IMR-90 (cell line): ENCODE measurements around the gene AKR1C8. TPM values are rescaled to one million over a fixed set of nuclear protein-coding genes. Genes with fewer than 3 reads are reported as not detected.
A peak's percentile ranks its signal among the peaks of the same experiment; 100 is the strongest.

Source experiments
- ATAC-seq: fragments of 200-7000 bp; cut with Tn5 transposase; 2 replicates; pipeline ENCODE4 v1.9.1; 2020; ENCODE audit warnings: low read depth, mild to moderate bottlenecking, moderate library complexity
- BruUV-seq: library from RNA; stranded (reverse); fragments of 400-500 nt; replicated peaks from 2 replicates; lab custom pipeline; 2021; lab: Mats Ljungman, UMichigan
- CTCF ChIA-PET: fragments of 300-600 bp; formaldehyde crosslinking; extraction: SDS; loops from one replicate; lab custom pipeline; 2021; ENCODE audit warnings: antibody characterized with exemption; lab: Yijun Ruan, JAX
- POLR2A ChIA-PET: fragments of 300-600 bp; sonication (Branson Sonifier 250); formaldehyde crosslinking; loops from one replicate; lab custom pipeline; 2022; ENCODE audit warnings: antibody characterized with exemption; ENCODE audit not compliant: unreplicated experiment; lab: Charles Lee
- DNase-seq: peaks from one replicate; pipeline ENCODE4 v3.0.0; 2013
- H2AFZ ChIP-seq: replicated peaks from 2 replicates; pipeline ENCODE3; 2013; ENCODE audit warnings: low read length, mild to moderate bottlenecking; ENCODE audit not compliant: poor library complexity
- H2AK5ac ChIP-seq: 2 replicates; pipeline ENCODE4 v1.6.1; 2013; ENCODE audit warnings: low read depth, low read length, inconsistent platforms
- H2AK9ac ChIP-seq: replicated peaks from 2 replicates; pipeline ENCODE3; 2013; ENCODE audit warnings: mild to moderate bottlenecking, low read depth, low read length, moderate library complexity; ENCODE audit not compliant: poor library complexity
- H2BK120ac ChIP-seq: 2 replicates; pipeline ENCODE4 v1.6.1; 2013; ENCODE audit warnings: low read depth, low read length, inconsistent platforms
- H2BK15ac ChIP-seq: 3 replicates; pipeline ENCODE4 v1.6.1; 2013; ENCODE audit warnings: low read depth, low read length, inconsistent platforms
- H2BK20ac ChIP-seq: 2 replicates; pipeline ENCODE4 v1.6.1; 2013; ENCODE audit warnings: low read depth, mild to moderate bottlenecking, inconsistent platforms, low read length, moderate library complexity
- H2BK5ac ChIP-seq: 2 replicates; pipeline ENCODE4 v1.6.1; 2013; ENCODE audit warnings: mild to moderate bottlenecking, low read depth, low read length, inconsistent platforms; ENCODE audit not compliant: poor library complexity, severe bottlenecking
- H3K14ac ChIP-seq: replicated peaks from 2 replicates; pipeline ENCODE4 v1.6.1; 2013; ENCODE audit warnings: low read depth, low read length, inconsistent platforms
- H3K18ac ChIP-seq: 2 replicates; pipeline ENCODE4 v1.6.1; 2013; ENCODE audit warnings: low read depth, low read length, control low read depth
- H3K23ac ChIP-seq: 2 replicates; pipeline ENCODE4 v1.6.1; 2013; ENCODE audit warnings: low read depth, low read length, inconsistent platforms
- H3K27ac ChIP-seq: 2 replicates; pipeline ENCODE4 v1.5.1; 2013; ENCODE audit warnings: mild to moderate bottlenecking, control low read depth, low read length; ENCODE audit not compliant: insufficient read depth
- H3K27me3 ChIP-seq: 2 replicates; pipeline ENCODE4 v1.6.1; 2013; ENCODE audit warnings: low read length; ENCODE audit not compliant: control insufficient read depth, insufficient read depth
- H3K36me3 ChIP-seq: 2 replicates; pipeline ENCODE4 v1.6.1; 2013; ENCODE audit warnings: low read length, mixed read lengths; ENCODE audit not compliant: control insufficient read depth, insufficient read depth
- H3K4ac ChIP-seq: 2 replicates; pipeline ENCODE4 v1.6.1; 2013; ENCODE audit warnings: low read depth, low read length, inconsistent platforms
- H3K4me1 ChIP-seq: 2 replicates; pipeline ENCODE4 v1.6.1; 2013; ENCODE audit warnings: low read length, mixed read lengths; ENCODE audit not compliant: control insufficient read depth, insufficient read depth
- H3K4me2 ChIP-seq: 2 replicates; pipeline ENCODE4 v1.6.1; 2013; ENCODE audit warnings: low read depth, mild to moderate bottlenecking, control low read depth, low read length, moderate library complexity
- H3K4me3 ChIP-seq: 2 replicates; pipeline ENCODE4 v1.5.1; 2013; ENCODE audit warnings: low read depth, mild to moderate bottlenecking, control low read depth, low read length, moderate library complexity; ENCODE audit not compliant: insufficient read depth
- H3K56ac ChIP-seq: 2 replicates; pipeline ENCODE4 v1.6.1; 2013; ENCODE audit warnings: low read length, inconsistent platforms; ENCODE audit not compliant: insufficient read depth; ENCODE audit errors: extremely low read depth
- H3K79me1 ChIP-seq, 2 experiments: 2 replicates each; pipeline ENCODE4 v1.6.1; 2013; ENCODE audit warnings: low read length in 2 of 2, inconsistent platforms in 1 of 2, low read depth in 1 of 2
- H3K9ac ChIP-seq: 2 replicates; pipeline ENCODE4 v1.6.1; 2013; ENCODE audit warnings: low read depth, low read length, control low read depth
- H3K9me1 ChIP-seq: 2 replicates; pipeline ENCODE4 v1.6.1; 2013; ENCODE audit warnings: low read length, inconsistent platforms; ENCODE audit not compliant: insufficient read depth
- H3K9me3 ChIP-seq: 2 replicates; pipeline ENCODE4 v1.6.1; 2013; ENCODE audit warnings: low read length; ENCODE audit not compliant: control insufficient read depth, insufficient read depth
- H4K20me1 ChIP-seq: 2 replicates; pipeline ENCODE4 v1.6.1; 2013; ENCODE audit warnings: low read length, inconsistent platforms; ENCODE audit not compliant: insufficient read depth
- H4K5ac ChIP-seq: 2 replicates; pipeline ENCODE4 v1.6.1; 2013; ENCODE audit warnings: mild to moderate bottlenecking, low read depth, low read length, control low read depth
- H4K8ac ChIP-seq, 2 experiments: 2 replicates each; pipeline ENCODE4 v1.6.1; 2013; ENCODE audit warnings: low read depth in 2 of 2, low read length in 2 of 2, control low read depth in 1 of 2, inconsistent platforms in 1 of 2
- H4K91ac ChIP-seq: 2 replicates; pipeline ENCODE4 v1.6.1; 2013; ENCODE audit warnings: low read depth, low read length, inconsistent platforms; ENCODE audit not compliant: insufficient read depth
- MAFK ChIP-seq: IDR thresholded peaks from 2 replicates; pipeline ENCODE4 v1.6.1; 2012; ENCODE audit warnings: low read depth, low read length, improper control_type of control experiment
- RFX5 ChIP-seq: IDR thresholded peaks from 2 replicates; pipeline ENCODE4 v1.8.0; 2012; ENCODE audit warnings: low read depth, mild to moderate bottlenecking, low read length, moderate library complexity
- WGBS, 2 experiments: methylation state at CpG; one replicate each; pipeline versions ENCODE4 v1.1.5 to v1.1.7; 2013; ENCODE audit warnings: missing lambda C conversion rate in 2 of 2; ENCODE audit not compliant: insufficient read length in 1 of 2; ENCODE audit errors: extremely low coverage in 2 of 2; 5-methylcytosine and 5-hydroxymethylcytosine counted together
- dilution Hi-C: fragments of 300-500 bp; cut with HindIII; formaldehyde crosslinking; loops from one replicate; pipeline ENCODE4 v1.14.3; 2018; ENCODE audit warnings: low sequenced_read_pairs; ENCODE audit not compliant: unreplicated experiment
- in situ Hi-C: fragments of 300-500 bp; cut with MboI; formaldehyde crosslinking; loops from 3 replicates; pipeline ENCODE4 v1.14.3; 2019; ENCODE audit warnings: low sequenced_read_pairs, inconsistent platforms, mixed read lengths
- intact Hi-C: fragments of 100-400 bp; cut with micrococcal nuclease; formaldehyde crosslinking; loops from 2 replicates; pipeline ENCODE4 v1.10.0; 2022
- polyA plus RNA-seq, 3 experiments: library from polyadenylated mRNA; depleted of rRNA; stranded (reverse); fragments of >200 nt; gene quantifications; 2 replicates each; pipeline ENCODE4 v1.2.3, GENCODE V29; 2012; ENCODE audit warnings: low replicate concordance in 1 of 3
- total RNA-seq: library from RNA; depleted of rRNA; stranded (reverse); fragments of >200 nt; gene quantifications from 2 replicates; pipeline ENCODE4 v1.2.3, GENCODE V29; 2012

Gene AKR1C8
- total and polyA plus RNA-seq, 2 of the 4 experiments (the other 2 are of a cell fraction) = not detected

GRCh38 chr10:5135581-5135980, 49.4 kb downstream of the AKR1C8 start:
- peaks cover 2% of the 10 kb centered on the region; the same call in 1 of the 2 replicates for H3K9me3 ChIP-seq
- no peak overlapping the region for H3K9ac ChIP-seq
- H2AK5ac ChIP-seq = no peak overlapping the region
- dilution Hi-C loops (no loop called here), in situ Hi-C loops (no loop called here), intact Hi-C loops (no loop called here)
- no peaks in the 10 kb centered on the region for H3K36me3 ChIP-seq
- no CpG with 5 or more reads among the region's 2 CpGs for WGBS, 2 experiments
- no peak overlapping the region for H4K8ac ChIP-seq
- no peak overlapping the region for H3K23ac ChIP-seq
- no peak overlapping the region for H2BK5ac ChIP-seq
- no peak overlapping the region for H2AFZ ChIP-seq
- no peak overlapping the region for H3K18ac ChIP-seq
- no peak overlapping the region for H3K4me3 ChIP-seq
- H2AK9ac ChIP-seq = no peak overlapping the region
- H3K27me3 ChIP-seq = no peaks in the 10 kb centered on the region
- no peak overlapping the region for H2BK120ac ChIP-seq
- POLR2A ChIA-PET = no interaction called here
- H2BK20ac ChIP-seq = no peak overlapping the region
- H3K56ac ChIP-seq = no peak overlapping the region
- H3K4ac ChIP-seq = no peak overlapping the region
- no peak overlapping the region for H4K91ac ChIP-seq
- no peak overlapping the region for H3K14ac ChIP-seq
- H4K5ac ChIP-seq = no peak overlapping the region
- DNase-seq (no peak), ATAC-seq (no peak)
- H4K20me1 ChIP-seq = no peaks in the 10 kb centered on the region
- H3K79me1 ChIP-seq = no peaks in the 10 kb centered on the region
- CTCF ChIA-PET = no interaction called here
- TF ChIP-seq RFX5 (no peak), MAFK (peak; percentile 29; the same call in 1 of the 2 replicates)
- no TSS peak for BruUV-seq
- no peak overlapping the region for H3K4me2 ChIP-seq
- H2BK15ac ChIP-seq = no peak overlapping the region
- H3K27ac ChIP-seq = no peak overlapping the region
- H3K4me1 ChIP-seq = no peaks in the 10 kb centered on the region
- H3K9me1 ChIP-seq = no peaks in the 10 kb centered on the region
